ENCODE data around the gene LGALS13.

LGALS13 gene

GRCh38 chr19:39602224-39602623, at the start of gene LGALS13:
Gene LGALS13, plus strand, starts transcription at chr19:39602524. Its CDS starts 45 bp downstream, at chr19:39602569.
- in situ Hi-C loops (cut with MboI; ENCODE audit: low sequenced_read_pairs): no loop called here

- in situ Hi-C loops (cut with MboI; ENCODE audit: low sequenced_read_pairs): no loop called here
These were observed 49.2 kb upstream of the LGALS13 start for GRCh38 chr19:39553082-39553652.

GRCh38 chr19:39554701-39555311, 47.5 kb upstream of the LGALS13 start:
- in situ Hi-C loops (cut with MboI; ENCODE audit: low sequenced_read_pairs): no loop called here

- in situ Hi-C loops (cut with MboI; ENCODE audit: low sequenced_read_pairs): no loop called here
These were observed 46.4 kb upstream of the LGALS13 start for GRCh38 chr19:39555883-39556282.

- in situ Hi-C loops (cut with MboI; ENCODE audit: low sequenced_read_pairs): no loop called here
These were observed 44.3 kb upstream of the LGALS13 start for GRCh38 chr19:39557811-39558623.

GRCh38 chr19:39558624-39559117, 43.7 kb upstream of the LGALS13 start:
- in situ Hi-C loops (cut with MboI; ENCODE audit: low sequenced_read_pairs): no loop called here

GRCh38 chr19:39563408-39563807, 38.9 kb upstream of the LGALS13 start:
- in situ Hi-C loops (cut with MboI; ENCODE audit: low sequenced_read_pairs): no loop called here

GRCh38 chr19:39566064-39566463, 36.3 kb upstream of the LGALS13 start:
- in situ Hi-C loops (cut with MboI; ENCODE audit: low sequenced_read_pairs): no loop called here

GRCh38 chr19:39568604-39569003, 33.7 kb upstream of the LGALS13 start:
- in situ Hi-C loops (cut with MboI; ENCODE audit: low sequenced_read_pairs): no loop called here

GRCh38 chr19:39582442-39582841, 19.9 kb upstream of the LGALS13 start:
- in situ Hi-C loops (cut with MboI; ENCODE audit: low sequenced_read_pairs): no loop called here

- in situ Hi-C loops (cut with MboI; ENCODE audit: low sequenced_read_pairs): no loop called here
These were observed 19.3 kb upstream of the LGALS13 start for GRCh38 chr19:39582891-39583625.

- in situ Hi-C loops (cut with MboI; ENCODE audit: low sequenced_read_pairs): no loop called here
These were observed 14.8 kb upstream of the LGALS13 start for GRCh38 chr19:39587496-39587895.

GRCh38 chr19:39588066-39588465, 14.3 kb upstream of the LGALS13 start:
- in situ Hi-C loops (cut with MboI; ENCODE audit: low sequenced_read_pairs): no loop called here

- in situ Hi-C loops (cut with MboI; ENCODE audit: low sequenced_read_pairs): no loop called here
These were observed 12.1 kb upstream of the LGALS13 start for GRCh38 chr19:39590265-39590664.

GRCh38 chr19:39592381-39592780, 9.9 kb upstream of the LGALS13 start:
- in situ Hi-C loops (cut with MboI; ENCODE audit: low sequenced_read_pairs): no loop called here

GRCh38 chr19:39595950-39596349, 6.4 kb upstream of the LGALS13 start:
- in situ Hi-C loops (cut with MboI; ENCODE audit: low sequenced_read_pairs): no loop called here

- in situ Hi-C loops (cut with MboI; ENCODE audit: low sequenced_read_pairs): no loop called here
These were observed 5.4 kb upstream of the LGALS13 start for GRCh38 chr19:39596911-39597310.

- in situ Hi-C loops (cut with MboI; ENCODE audit: low sequenced_read_pairs): no loop called here
These were observed 3.2 kb upstream of the LGALS13 start for GRCh38 chr19:39599116-39599515.

- in situ Hi-C loops (cut with MboI; ENCODE audit: low sequenced_read_pairs): no loop called here
These were observed 1.5 kb downstream of the LGALS13 start for GRCh38 chr19:39603825-39604224.

GRCh38 chr19:39607021-39607420, 4.7 kb downstream of the LGALS13 start:
- in situ Hi-C loops (cut with MboI; ENCODE audit: low sequenced_read_pairs): no loop called here

- in situ Hi-C loops (cut with MboI; ENCODE audit: low sequenced_read_pairs): no loop called here
These were observed 5.2 kb downstream of the LGALS13 start for GRCh38 chr19:39607561-39607960.
